ENCODE results near the gene JAM3. TPM values are rescaled to one million over a fixed set of nuclear protein-coding genes. Genes with fewer than 3 reads are reported as not detected.
A peak's percentile ranks its signal among the peaks of the same experiment; 100 is the strongest.

JAM3 gene
- total RNA-seq, 1 donor from 2014 or later = 68.1 TPM

DNA sequence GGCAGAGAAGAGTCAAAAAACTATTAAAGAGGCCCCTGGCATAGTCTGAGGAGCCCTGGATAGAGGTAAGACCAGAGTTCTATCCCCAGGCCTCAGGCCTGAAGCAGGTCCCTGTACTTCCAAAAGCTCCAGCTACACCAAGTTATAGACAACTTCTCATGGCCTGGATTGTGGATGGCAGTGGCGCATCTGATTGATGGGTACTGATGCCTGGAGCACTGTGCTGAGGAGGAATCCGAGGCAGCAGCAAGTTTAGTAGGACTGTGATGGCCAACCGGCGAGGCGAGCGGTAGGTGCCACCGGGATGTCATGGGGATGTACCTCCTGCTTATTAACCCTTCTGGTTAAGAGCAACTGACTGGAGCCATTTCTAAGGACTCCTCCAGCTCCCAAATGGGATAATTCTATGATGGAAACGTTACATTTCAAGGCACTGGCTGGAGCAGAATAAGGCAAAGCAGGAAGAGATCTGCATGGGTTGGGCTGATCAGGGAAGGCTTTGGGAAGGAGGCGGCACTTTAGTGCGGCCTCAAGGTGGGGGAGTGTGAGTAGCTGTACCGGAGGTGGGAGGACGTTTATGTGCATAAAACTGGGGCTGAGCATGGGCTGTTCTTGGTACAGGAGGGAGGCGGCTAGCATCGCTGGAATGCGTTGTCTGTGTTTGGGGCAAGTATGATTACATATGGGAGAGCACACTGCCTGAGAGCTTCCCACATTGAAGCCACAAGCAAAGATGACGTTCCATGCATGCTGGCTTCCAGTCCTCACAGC lies 24.2 kb upstream of the JAM3 start:
- H3K36me3 ChIP-seq = no peaks in the 10 kb centered on the region
- H3K36me3 Mint-ChIP-seq = no peaks in the 10 kb centered on the region
- peaks cover 25% of the 10 kb centered on the region for H3K4me1 Mint-ChIP-seq
- peaks cover 2% of the 10 kb centered on the region for H3K9me3 Mint-ChIP-seq
- no peaks in the 10 kb centered on the region for H3F3A ChIP-seq (ENCODE audit: low read depth)
- no peak overlapping the region for H3K27ac ChIP-seq
- H3K27me3 Mint-ChIP-seq (ENCODE audit: insufficient read depth, low read depth) = peaks cover 10% of the 10 kb centered on the region
- H3K4me3 ChIP-seq = no peak overlapping the region
- H3K79me2 ChIP-seq (ENCODE audit: low read depth) = no peaks in the 10 kb centered on the region
- no peak overlapping the region for H2AFZ ChIP-seq (replicated peaks)
- H4K20me1 ChIP-seq (ENCODE audit: low read depth) = no peaks in the 10 kb centered on the region
- no peak overlapping the region for H3K4me2 ChIP-seq
- no peak overlapping the region for H3K9ac ChIP-seq
- no peak for DNase-seq (ENCODE audit: low spot score)
- H3K27me3 ChIP-seq = peaks cover 3% of the 10 kb centered on the region
- no peaks in the 10 kb centered on the region for H3K9me3 ChIP-seq (ENCODE audit: low read depth)
- TF ChIP-seq EZH2 (IDR thresholded peaks at IDR 0.05) = no peak
- TF ChIP-seq, protein P1, sequence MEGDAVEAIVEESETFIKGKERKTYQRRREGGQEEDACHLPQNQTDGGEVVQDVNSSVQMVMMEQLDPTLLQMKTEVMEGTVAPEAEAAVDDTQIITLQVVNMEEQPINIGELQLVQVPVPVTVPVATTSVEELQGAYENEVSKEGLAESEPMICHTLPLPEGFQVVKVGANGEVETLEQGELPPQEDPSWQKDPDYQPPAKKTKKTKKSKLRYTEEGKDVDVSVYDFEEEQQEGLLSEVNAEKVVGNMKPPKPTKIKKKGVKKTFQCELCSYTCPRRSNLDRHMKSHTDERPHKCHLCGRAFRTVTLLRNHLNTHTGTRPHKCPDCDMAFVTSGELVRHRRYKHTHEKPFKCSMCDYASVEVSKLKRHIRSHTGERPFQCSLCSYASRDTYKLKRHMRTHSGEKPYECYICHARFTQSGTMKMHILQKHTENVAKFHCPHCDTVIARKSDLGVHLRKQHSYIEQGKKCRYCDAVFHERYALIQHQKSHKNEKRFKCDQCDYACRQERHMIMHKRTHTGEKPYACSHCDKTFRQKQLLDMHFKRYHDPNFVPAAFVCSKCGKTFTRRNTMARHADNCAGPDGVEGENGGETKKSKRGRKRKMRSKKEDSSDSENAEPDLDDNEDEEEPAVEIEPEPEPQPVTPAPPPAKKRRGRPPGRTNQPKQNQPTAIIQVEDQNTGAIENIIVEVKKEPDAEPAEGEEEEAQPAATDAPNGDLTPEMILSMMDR (IDR thresholded peaks at IDR 0.05) = no peak
- no peak for TF ChIP-seq EZH2phosphoT487 (IDR thresholded peaks at IDR 0.05)
- peaks cover 8% of the 10 kb centered on the region for H3K4me1 ChIP-seq
- H3K27ac Mint-ChIP-seq = no peak overlapping the region
- H3K4me3 Mint-ChIP-seq = no peak overlapping the region

DNA sequence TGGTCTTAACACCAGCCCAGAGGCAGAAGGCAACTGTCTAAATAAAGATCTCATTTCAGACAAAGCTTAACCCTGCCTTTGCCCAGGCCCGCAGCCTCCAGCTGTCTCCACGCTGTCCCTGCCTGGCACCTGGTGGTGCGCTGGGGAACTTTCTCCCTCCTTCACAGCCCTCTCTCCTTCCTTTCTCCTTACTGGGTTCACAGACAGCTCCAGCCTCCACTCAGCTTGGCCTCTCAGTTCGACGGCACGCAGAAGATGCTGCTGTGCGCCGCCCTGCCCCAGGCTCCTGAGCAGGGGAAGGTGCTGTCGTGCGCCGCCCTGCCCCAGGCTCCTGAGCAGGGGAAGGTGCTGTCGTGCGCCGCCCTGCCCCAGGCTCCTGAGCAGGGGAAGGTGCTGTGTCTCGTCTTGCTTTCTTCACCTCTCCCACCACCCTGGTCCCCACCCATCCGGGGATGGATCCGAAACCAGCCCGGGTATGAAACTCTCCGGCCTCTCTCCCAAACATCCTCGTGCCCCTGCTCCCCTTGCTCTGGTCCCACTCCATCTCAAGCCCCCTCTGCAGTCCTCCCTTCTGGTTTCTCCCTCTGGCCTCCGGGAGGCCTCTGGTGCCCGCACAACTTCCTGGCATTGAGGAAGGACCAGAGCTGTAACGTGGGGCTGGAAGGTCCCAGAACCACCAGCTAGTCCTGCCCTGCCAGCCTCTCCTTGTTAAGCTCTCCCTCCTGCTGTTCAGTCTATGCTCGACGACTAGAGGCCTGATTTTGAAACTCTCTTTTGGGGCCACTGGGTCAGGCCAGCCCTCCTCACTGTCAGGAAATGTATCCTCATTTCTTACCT lies 22.9 kb upstream of the JAM3 start:
- Histone ChIP-seq H3K79me2 (ENCODE audit: low read depth) (no peaks in the 10 kb centered on the region), H3K9me3 (ENCODE audit: low read depth) (no peaks in the 10 kb centered on the region), H3K27ac (no peak overlapping the region), H3K4me3 (no peak overlapping the region), H3F3A (ENCODE audit: low read depth) (no peaks in the 10 kb centered on the region), H2AFZ (replicated peaks) (no peak overlapping the region), H3K36me3 (no peaks in the 10 kb centered on the region), H3K27me3 (peaks cover 10% of the 10 kb centered on the region), H3K4me2 (no peak overlapping the region), H4K20me1 (ENCODE audit: low read depth) (no peaks in the 10 kb centered on the region), H3K9ac (no peak overlapping the region), H3K4me1 (peaks cover 3% of the 10 kb centered on the region)
- Mint-ChIP-seq H3K4me3 (no peak overlapping the region), H3K27ac (peak overlapping the region; percentile 29), H3K9me3 (peaks cover 2% of the 10 kb centered on the region), H3K27me3 (ENCODE audit: insufficient read depth, low read depth) (peaks cover 12% of the 10 kb centered on the region), H3K4me1 (peaks cover 22% of the 10 kb centered on the region), H3K36me3 (no peaks in the 10 kb centered on the region)
- DNase-seq (ENCODE audit: low spot score) = peak; percentile 61
- TF ChIP-seq, protein P1 (IDR thresholded peaks at IDR 0.05) = peak; percentile 58
- TF ChIP-seq EZH2phosphoT487 (IDR thresholded peaks at IDR 0.05) = no peak

DNA sequence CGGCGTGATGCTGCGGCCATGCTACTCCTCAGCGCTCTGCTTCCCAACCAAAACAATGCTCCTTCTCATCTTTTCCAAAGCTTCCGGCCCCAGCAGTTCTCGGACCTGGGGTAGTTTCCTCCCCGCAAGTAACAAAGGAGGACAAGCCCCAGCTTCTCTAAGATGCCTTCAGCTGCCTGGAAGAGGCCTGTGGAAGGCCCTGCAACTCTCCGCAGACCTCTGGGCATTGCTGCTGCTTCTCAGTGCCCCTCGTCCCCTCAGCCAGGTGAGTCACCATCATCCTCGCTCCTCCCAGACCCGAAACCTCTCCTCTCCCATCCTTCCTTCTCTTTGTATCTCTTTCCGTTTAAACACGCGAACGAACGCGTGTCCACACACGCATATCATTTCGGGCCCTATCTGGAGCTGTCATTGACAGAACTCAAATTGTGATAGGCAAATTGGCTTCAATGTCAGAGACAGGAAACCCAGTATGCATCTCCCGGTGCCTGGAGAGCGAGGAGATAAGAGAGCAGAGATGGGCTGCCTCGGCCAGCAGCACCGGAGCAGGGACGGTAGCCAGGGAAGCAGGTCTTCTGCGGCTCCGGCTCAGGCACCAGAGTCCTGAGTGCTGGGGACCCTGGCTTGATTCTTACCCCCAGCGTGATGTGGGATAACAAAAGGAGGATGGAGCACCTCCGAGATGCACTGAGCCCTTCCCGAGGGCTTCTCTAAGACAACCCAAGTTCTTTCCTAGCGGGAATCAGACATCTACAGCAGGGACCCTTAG lies 22.0 kb upstream of the JAM3 start:
- Histone ChIP-seq H2AFZ (replicated peaks) (no peak overlapping the region), H3K4me2 (no peak overlapping the region)

More for the DNA sequence above, 22.0 kb upstream of the JAM3 start:
- peaks cover 10% of the 10 kb centered on the region for H3K27me3 ChIP-seq
- H3K9me3 ChIP-seq (ENCODE audit: low read depth) = no peaks in the 10 kb centered on the region
- H3K9me3 Mint-ChIP-seq = peaks cover 2% of the 10 kb centered on the region
- no peak overlapping the region for H3K27ac ChIP-seq
- H4K20me1 ChIP-seq (ENCODE audit: low read depth) = no peaks in the 10 kb centered on the region
- peaks cover 17% of the 10 kb centered on the region for H3K4me1 Mint-ChIP-seq
- H3K9ac ChIP-seq = no peak overlapping the region
- peaks cover 11% of the 10 kb centered on the region for H3K27me3 Mint-ChIP-seq (ENCODE audit: insufficient read depth, low read depth)
- DNase-seq (ENCODE audit: low spot score) = no peak
- H3K36me3 Mint-ChIP-seq = no peaks in the 10 kb centered on the region
- no peaks in the 10 kb centered on the region for H3K79me2 ChIP-seq (ENCODE audit: low read depth)
- TF ChIP-seq EZH2phosphoT487 (IDR thresholded peaks at IDR 0.05) (no peak), EZH2 (IDR thresholded peaks at IDR 0.05) (no peak)
- TF ChIP-seq, protein P1 (IDR thresholded peaks at IDR 0.05) = no peak
- no peaks in the 10 kb centered on the region for H3F3A ChIP-seq (ENCODE audit: low read depth)
- H3K4me3 ChIP-seq = no peak overlapping the region
- H3K27ac Mint-ChIP-seq = peak overlapping the region; percentile 29
- no peak overlapping the region for H3K4me3 Mint-ChIP-seq
- no peaks in the 10 kb centered on the region for H3K36me3 ChIP-seq
- peaks cover 3% of the 10 kb centered on the region for H3K4me1 ChIP-seq
